DOHH2 (cell line): ENCODE measurements around the gene CALR.

Experiments used
- EZH2phosphoT487 ChIP-seq: fragments of 200-600 bp; sonication (generic); IDR thresholded peaks from 2 replicates; pipeline ENCODE4 v1.6.1; 2017; ENCODE audit warnings: borderline replicate concordance, mild to moderate bottlenecking, antibody characterized with exemption, low read length, moderate library complexity, mixed read lengths
- TF ChIP-seq, protein P1 (sequence below): fragments of 200-600 bp; sonication (generic); IDR thresholded peaks from one replicate; pipeline ENCODE4 v1.5.1; 2014; ENCODE audit warnings: antibody characterized with exemption, mild to moderate bottlenecking, low read depth, low read length; ENCODE audit not compliant: poor library complexity, severe bottlenecking

DNA sequence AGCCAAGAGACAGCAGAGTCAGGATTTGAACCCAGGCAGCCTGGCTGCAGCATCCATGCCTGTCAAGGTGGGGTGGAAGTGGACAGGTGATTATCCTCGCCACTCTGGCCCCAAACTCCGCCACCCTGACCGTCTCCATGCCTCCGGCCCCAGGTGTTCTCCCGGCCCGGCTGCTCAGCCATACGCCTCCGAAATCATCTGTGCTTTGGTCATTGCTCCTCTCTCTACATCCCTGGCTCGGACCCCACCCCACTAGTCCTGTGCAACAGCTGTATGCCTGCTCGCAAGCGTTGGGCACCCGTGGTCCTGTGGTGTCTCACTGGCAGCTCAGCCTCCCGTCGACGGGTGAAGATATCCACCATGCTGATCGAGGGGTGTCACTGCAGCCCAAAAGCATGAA lies 34.8 kb downstream of the CALR start:
- TF ChIP-seq, protein P1, sequence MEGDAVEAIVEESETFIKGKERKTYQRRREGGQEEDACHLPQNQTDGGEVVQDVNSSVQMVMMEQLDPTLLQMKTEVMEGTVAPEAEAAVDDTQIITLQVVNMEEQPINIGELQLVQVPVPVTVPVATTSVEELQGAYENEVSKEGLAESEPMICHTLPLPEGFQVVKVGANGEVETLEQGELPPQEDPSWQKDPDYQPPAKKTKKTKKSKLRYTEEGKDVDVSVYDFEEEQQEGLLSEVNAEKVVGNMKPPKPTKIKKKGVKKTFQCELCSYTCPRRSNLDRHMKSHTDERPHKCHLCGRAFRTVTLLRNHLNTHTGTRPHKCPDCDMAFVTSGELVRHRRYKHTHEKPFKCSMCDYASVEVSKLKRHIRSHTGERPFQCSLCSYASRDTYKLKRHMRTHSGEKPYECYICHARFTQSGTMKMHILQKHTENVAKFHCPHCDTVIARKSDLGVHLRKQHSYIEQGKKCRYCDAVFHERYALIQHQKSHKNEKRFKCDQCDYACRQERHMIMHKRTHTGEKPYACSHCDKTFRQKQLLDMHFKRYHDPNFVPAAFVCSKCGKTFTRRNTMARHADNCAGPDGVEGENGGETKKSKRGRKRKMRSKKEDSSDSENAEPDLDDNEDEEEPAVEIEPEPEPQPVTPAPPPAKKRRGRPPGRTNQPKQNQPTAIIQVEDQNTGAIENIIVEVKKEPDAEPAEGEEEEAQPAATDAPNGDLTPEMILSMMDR: no peak
- no peak for TF ChIP-seq EZH2phosphoT487
